ENCODE results near the gene PKD2L2.
A peak's percentile ranks its signal among the peaks of the same experiment; 100 is the strongest.
"Not testable (repeated sequence)": the region's sequence is repeated elsewhere in the genome, so short reads cannot be mapped to it uniquely, and the experiment has no call there.

Gene PKD2L2

DNA sequence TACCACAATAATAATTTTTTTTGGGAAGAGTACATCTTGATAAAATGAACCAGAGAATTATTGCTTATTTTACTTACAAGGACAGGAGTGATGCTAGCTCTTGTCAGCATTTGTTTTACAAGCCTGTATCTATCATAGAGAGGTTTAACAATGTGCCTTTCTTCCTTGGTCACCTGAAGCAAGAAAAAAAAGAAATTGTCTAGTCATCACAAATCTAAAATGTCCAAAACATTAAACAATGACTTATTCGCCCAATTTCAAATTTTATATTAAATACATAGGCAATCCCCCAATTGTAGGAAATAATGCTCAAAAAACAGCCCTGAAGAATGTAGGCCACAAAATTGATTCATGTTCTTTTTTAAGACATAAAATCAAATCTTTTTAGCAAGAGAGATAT is 56.6 kb downstream of the PKD2L2 start:
- no peak overlapping the region for H3K4me3 Mint-ChIP-seq
- H3K9me3 Mint-ChIP-seq: no peaks in the 10 kb centered on the region
- no peaks in the 10 kb centered on the region for H3K27me3 Mint-ChIP-seq (ENCODE audit: low read depth, poor library complexity)
- no peak for DNase-seq
- no peaks in the 10 kb centered on the region for H3K4me1 Mint-ChIP-seq
- TF ChIP-seq, protein P1, sequence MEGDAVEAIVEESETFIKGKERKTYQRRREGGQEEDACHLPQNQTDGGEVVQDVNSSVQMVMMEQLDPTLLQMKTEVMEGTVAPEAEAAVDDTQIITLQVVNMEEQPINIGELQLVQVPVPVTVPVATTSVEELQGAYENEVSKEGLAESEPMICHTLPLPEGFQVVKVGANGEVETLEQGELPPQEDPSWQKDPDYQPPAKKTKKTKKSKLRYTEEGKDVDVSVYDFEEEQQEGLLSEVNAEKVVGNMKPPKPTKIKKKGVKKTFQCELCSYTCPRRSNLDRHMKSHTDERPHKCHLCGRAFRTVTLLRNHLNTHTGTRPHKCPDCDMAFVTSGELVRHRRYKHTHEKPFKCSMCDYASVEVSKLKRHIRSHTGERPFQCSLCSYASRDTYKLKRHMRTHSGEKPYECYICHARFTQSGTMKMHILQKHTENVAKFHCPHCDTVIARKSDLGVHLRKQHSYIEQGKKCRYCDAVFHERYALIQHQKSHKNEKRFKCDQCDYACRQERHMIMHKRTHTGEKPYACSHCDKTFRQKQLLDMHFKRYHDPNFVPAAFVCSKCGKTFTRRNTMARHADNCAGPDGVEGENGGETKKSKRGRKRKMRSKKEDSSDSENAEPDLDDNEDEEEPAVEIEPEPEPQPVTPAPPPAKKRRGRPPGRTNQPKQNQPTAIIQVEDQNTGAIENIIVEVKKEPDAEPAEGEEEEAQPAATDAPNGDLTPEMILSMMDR (IDR thresholded peaks at IDR 0.05): no peak
- no peak overlapping the region for H3K27ac Mint-ChIP-seq
- H3K36me3 Mint-ChIP-seq (ENCODE audit: low read depth): peaks cover 93% of the 10 kb centered on the region

DNA sequence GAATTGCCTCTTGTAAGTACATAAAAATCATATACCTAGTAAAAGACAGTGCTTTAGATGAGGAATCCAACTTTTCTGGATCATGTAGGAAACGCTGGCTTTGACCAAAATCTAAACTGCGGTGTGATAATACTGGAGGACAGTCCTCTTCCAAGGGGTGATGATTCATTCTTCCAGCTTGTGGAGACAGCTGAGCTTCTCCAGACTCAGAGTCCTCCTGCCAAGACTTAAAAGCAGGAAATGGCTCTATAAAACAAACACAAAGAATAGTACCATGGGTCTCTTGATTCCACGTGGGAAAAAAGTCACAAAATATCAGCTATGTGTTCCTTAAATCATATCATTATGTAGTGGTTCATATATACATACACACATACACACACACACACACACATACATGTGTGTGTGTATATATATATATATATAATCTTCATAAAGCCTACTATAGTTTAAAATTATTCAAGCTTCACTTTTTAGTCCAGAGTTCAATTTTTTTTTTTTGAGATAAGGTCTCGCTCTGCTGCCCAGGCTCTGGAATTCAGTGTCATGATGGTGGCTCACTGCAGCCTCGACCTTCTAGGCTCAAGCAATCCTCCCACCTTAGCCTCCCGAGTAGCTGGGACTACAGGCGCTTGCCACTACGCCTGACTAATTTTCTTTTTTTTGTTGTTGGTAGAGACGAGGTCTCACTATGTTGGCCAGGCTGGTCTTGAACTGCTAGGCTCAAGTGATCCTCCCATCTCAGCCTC is 65.0 kb downstream of the PKD2L2 start:
- no peaks in the 10 kb centered on the region for H3K9me3 Mint-ChIP-seq
- TF ChIP-seq, protein P1 (IDR thresholded peaks at IDR 0.05): no peak
- H3K36me3 Mint-ChIP-seq (ENCODE audit: low read depth): peaks cover 63% of the 10 kb centered on the region
- H3K27me3 Mint-ChIP-seq (ENCODE audit: low read depth, poor library complexity): no peaks in the 10 kb centered on the region
- H3K27ac Mint-ChIP-seq: peak overlapping the region; percentile 61
- DNase-seq: no peak
- H3K4me1 Mint-ChIP-seq: no peaks in the 10 kb centered on the region
- H3K4me3 Mint-ChIP-seq: no peak overlapping the region

DNA sequence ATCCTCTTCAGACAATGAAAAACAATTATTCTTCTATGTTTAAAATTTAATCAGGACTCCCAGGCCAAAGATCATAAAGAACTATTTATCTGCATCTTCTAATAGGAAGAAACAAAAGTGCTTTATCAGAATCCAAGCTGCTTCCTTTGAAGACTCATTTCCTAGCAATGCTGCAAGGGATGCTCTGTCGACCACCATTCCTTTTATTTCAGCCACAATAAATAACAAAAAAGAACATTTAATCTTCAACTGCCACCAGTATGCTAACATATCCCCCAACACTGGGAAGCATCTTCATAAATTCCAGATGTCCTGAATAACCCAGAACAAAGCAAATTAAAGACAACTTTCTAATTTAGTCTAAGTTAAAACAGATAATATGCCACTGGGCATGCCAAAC is 68.7 kb downstream of the PKD2L2 start:
- TF ChIP-seq, protein P1 (IDR thresholded peaks at IDR 0.05): no peak
- Mint-ChIP-seq H3K4me3 (no peak overlapping the region), H3K27ac (no peak overlapping the region), H3K27me3 (ENCODE audit: low read depth, poor library complexity) (no peaks in the 10 kb centered on the region), H3K9me3 (no peaks in the 10 kb centered on the region), H3K4me1 (no peaks in the 10 kb centered on the region), H3K36me3 (ENCODE audit: low read depth) (peaks cover 61% of the 10 kb centered on the region)
- DNase-seq: no peak

DNA sequence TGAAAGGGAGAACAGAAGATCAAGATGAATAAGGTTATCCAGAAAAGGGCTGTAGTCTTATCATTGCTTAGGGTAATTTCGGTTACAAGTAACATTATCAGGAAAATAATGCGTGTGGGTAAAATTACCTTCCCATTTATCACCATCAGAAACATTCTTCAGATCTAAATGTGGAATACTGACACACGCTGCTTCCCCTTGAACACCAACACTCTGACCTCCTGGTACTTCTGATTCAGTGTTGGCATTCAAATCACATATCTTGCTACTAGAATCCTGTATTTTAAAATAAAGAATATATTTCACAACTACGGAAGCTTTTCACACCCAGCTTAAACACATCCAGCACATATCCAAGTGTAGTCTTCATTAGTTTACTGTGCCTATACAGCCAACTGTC is 70.2 kb downstream of the PKD2L2 start:
- TF ChIP-seq, protein P1 (IDR thresholded peaks at IDR 0.05): no peak
- Mint-ChIP-seq H3K27ac (no peak overlapping the region), H3K27me3 (ENCODE audit: low read depth, poor library complexity) (no peaks in the 10 kb centered on the region), H3K4me1 (no peaks in the 10 kb centered on the region), H3K4me3 (no peak overlapping the region), H3K9me3 (no peaks in the 10 kb centered on the region), H3K36me3 (ENCODE audit: low read depth) (peaks cover 49% of the 10 kb centered on the region)
- no peak for DNase-seq

DNA sequence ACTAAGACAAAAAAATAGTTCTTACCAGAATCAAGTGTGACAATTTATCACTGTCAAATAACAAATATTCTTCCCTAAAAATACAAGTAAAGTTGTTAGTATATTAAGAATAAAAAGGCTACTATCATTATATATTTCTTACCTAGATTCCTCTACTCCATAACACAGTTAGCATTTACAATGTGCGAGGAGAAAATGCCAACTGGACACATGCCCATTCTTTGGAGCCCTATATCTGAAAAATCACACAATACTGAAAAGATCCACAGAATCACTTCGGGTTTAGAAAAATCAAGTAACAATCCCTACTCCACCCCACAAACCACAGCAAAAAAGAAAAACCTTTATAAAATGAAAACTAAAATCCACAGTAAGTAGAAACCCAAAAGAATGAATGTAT is 70.9 kb downstream of the PKD2L2 start:
- Mint-ChIP-seq H3K4me1 (no peaks in the 10 kb centered on the region), H3K27ac (no peak overlapping the region), H3K27me3 (ENCODE audit: low read depth, poor library complexity) (no peaks in the 10 kb centered on the region), H3K36me3 (ENCODE audit: low read depth) (peaks cover 52% of the 10 kb centered on the region), H3K9me3 (no peaks in the 10 kb centered on the region), H3K4me3 (no peak overlapping the region)
- TF ChIP-seq, protein P1 (IDR thresholded peaks at IDR 0.05): no peak
- no peak for DNase-seq

DNA sequence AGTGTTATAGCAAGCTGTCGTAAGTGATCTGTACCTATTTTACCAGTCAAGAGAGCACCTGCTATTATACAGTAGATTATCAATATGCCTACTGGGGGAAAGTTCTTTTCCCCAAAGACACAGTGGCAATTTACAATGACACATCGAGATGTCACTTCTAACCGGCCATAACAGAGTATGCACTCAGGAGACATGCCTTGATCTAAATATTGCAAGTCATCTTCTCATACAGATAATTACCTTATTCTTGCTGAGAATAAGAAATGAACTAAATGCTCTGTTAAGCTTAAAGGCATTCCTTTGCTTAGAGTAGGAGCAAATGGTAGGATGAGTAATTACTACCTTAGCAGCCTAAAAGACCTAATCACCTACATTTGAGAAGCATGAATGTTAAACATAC is 71.6 kb downstream of the PKD2L2 start:
- H3K9me3 Mint-ChIP-seq: no peaks in the 10 kb centered on the region
- H3K36me3 Mint-ChIP-seq (ENCODE audit: low read depth): peaks cover 55% of the 10 kb centered on the region
- no peaks in the 10 kb centered on the region for H3K4me1 Mint-ChIP-seq
- TF ChIP-seq, protein P1 (IDR thresholded peaks at IDR 0.05): no peak
- DNase-seq: no peak
- no peaks in the 10 kb centered on the region for H3K27me3 Mint-ChIP-seq (ENCODE audit: low read depth, poor library complexity)
- no peak overlapping the region for H3K4me3 Mint-ChIP-seq
- H3K27ac Mint-ChIP-seq: no peak overlapping the region

DNA sequence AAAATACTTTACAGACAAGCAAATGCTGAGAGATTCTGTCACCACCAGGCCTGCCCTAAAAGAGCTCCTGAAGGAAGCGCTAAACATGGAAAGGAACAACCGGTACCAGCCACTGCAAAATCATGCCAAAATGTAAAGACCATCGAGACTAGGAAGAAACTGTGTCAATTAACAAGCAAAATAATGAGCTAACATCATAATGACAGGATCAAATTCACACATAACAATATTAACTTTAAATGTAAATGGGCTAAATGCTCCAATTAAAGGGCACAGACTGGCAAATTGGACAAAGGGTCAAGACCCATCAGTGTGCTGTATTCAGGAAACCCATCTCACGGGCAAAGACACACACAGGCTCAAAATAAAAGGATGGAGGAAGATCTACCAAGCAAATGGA is 81.1 kb downstream of the PKD2L2 start:
- not testable (repeated sequence) for H3K4me3 Mint-ChIP-seq; H3K27me3 Mint-ChIP-seq (ENCODE audit: low read depth, poor library complexity); H3K27ac Mint-ChIP-seq; H3K4me1 Mint-ChIP-seq; DNase-seq
- Mint-ChIP-seq H3K36me3 (ENCODE audit: low read depth) (peaks cover 75% of the 10 kb centered on the region), H3K9me3 (peaks cover 52% of the 10 kb centered on the region)

All from nephron progenitor cell (in vitro differentiated cells).